Effector memory CD8-positive, alpha-beta T cell (primary cell): ENCODE measurements around the gene LRRC3.
"Not testable (repeated sequence)": the region's sequence is repeated elsewhere in the genome, so short reads cannot be mapped to it uniquely, and the experiment has no call there.

Source experiments
- ATAC-seq: fragments of 150-1000 bp; cut with Tn5 transposase; replicated peaks from 2 replicates; pipeline ENCODE4 v1.10.0; 2021; ENCODE audit warnings: mild to moderate bottlenecking, moderate library complexity
- DNase-seq, 3 experiments: peaks; one replicate each; pipeline ENCODE4 v3.0.0; 2021
- H3K27ac Mint-ChIP-seq, 2 donors: one replicate each; pipeline ENCODE4 v1.8.0; 2022; ENCODE audit warnings: mild to moderate bottlenecking in 2 of 2, mixed read lengths in 2 of 2, moderate library complexity in 2 of 2
- H3K27me3 Mint-ChIP-seq, 2 donors: one replicate each; pipeline ENCODE4 v1.8.0; 2022; ENCODE audit warnings: mixed read lengths in 2 of 2
- H3K36me3 Mint-ChIP-seq: one replicate; pipeline ENCODE4 v1.8.0; 2022; ENCODE audit warnings: mild to moderate bottlenecking, moderate library complexity, mixed read lengths; ENCODE audit not compliant: insufficient read depth
- H3K4me1 Mint-ChIP-seq, 2 donors: one replicate each; pipeline ENCODE4 v1.8.0; 2022; ENCODE audit warnings: low read depth in 2 of 2, mixed read lengths in 2 of 2
- H3K4me3 Mint-ChIP-seq, 2 donors: one replicate each; pipeline ENCODE4 v1.8.0; 2022; ENCODE audit warnings: mild to moderate bottlenecking in 2 of 2, mixed read lengths in 2 of 2, moderate library complexity in 2 of 2
- H3K9me3 Mint-ChIP-seq, 2 donors: one replicate each; pipeline ENCODE4 v1.8.0; 2022; ENCODE audit warnings: mixed read lengths in 2 of 2

LRRC3 gene

DNA sequence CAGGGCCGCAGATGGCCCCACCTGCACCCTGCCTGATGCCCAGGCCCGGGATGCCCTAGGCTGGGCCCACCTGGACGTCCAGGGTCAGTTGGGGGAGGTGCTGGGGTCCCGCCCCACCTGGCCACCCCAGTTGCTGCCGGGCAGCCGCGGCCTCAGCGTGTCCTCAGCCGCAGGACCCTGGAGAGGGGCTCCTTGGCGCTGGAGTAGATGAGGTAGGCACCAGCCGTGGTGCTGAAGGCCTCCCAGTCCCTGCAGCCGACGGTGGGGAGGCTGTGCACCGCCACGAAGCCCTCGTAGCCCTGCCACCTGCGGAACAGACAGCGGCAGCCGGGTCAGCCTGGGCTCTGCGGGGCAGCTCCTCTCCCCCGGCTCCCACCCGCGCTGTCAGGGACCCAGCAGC lies 44.3 kb downstream of the LRRC3 start:
- ATAC-seq (no peak), DNase-seq (no peak)
- no peaks in the 10 kb centered on the region for H3K4me1 Mint-ChIP-seq
- H3K4me3 Mint-ChIP-seq, result no peak overlapping the region
- H3K36me3 Mint-ChIP-seq, result no peaks in the 10 kb centered on the region
- H3K9me3 Mint-ChIP-seq, result no peaks in the 10 kb centered on the region
- H3K27ac Mint-ChIP-seq, result no peak overlapping the region
- peaks cover 30 to 53% of the 10 kb centered on the region in 2 donors for H3K27me3 Mint-ChIP-seq

DNA sequence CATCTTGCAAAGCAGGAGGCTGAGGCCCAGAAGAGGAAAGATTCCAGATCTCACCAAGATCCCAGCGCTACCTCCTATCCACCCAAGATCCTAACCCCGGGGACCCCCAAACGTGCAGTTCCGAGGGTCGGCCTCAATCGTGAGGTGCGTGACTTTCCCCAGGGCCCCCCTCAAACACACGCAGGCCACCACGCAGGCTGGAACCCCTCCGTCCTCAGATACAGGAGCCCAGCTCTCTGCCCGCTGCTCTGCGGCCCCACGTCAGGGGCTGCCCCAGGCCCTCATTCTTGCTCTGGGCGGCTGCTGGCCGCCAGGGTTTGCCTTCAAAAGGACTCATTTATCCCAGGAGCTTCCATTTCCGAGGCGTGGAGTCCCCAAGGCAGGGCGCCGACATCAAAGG lies 44.8 kb downstream of the LRRC3 start:
- Mint-ChIP-seq H3K27ac (no peak overlapping the region), H3K4me1 (no peaks in the 10 kb centered on the region), H3K4me3 (no peak overlapping the region), H3K9me3 (no peaks in the 10 kb centered on the region), H3K36me3 (no peaks in the 10 kb centered on the region), H3K27me3 (peaks cover 29 to 49% of the 10 kb centered on the region in 2 donors)
- no peak for ATAC-seq
- DNase-seq, result no peak

DNA sequence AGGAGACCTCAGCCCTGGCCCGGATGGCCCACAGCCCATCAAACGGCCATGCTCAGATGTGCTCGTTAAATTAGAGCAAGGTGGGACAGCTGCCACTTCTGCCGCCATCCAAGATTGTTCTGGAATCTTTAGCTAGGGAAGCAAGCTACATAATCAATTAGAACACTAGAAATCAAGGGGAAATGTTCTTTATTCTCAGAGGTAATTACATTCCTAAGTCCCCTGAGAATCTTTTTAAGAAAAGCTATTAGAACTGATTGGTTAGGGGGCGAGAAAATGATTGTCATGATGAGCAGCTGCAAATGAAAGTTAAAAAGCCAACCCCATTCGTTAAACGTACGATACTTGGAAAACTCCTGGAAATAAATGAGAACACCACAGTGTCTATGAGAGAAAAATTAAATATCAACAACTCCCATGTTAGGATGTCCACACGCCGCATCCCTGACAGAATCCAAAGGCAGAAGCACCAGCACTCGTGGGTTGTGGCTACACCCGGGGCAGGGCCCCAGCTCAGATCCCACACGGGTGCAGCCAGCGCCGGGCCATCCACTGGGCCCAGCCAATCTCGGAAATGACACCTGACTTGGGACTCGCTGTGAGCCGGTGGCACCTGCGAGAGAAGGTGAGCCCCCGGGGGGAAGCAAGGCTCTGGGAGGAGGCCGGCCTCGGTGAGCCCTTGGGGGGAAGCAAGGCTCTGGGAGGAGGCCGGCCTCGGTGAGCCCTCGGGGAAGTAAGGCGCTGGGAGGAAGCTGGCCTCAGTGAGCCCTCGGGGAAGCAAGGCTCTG lies 47.1 kb downstream of the LRRC3 start:
- Mint-ChIP-seq H3K27ac (peak overlapping the region in 1 of 2 donors; percentile 18), H3K36me3 (no peaks in the 10 kb centered on the region), H3K9me3 (no peaks in the 10 kb centered on the region), H3K4me1 (no peaks in the 10 kb centered on the region), H3K4me3 (no peak overlapping the region), H3K27me3 (peaks cover 10 to 44% of the 10 kb centered on the region in 2 donors)
- ATAC-seq (no peak), DNase-seq (no peak)

DNA sequence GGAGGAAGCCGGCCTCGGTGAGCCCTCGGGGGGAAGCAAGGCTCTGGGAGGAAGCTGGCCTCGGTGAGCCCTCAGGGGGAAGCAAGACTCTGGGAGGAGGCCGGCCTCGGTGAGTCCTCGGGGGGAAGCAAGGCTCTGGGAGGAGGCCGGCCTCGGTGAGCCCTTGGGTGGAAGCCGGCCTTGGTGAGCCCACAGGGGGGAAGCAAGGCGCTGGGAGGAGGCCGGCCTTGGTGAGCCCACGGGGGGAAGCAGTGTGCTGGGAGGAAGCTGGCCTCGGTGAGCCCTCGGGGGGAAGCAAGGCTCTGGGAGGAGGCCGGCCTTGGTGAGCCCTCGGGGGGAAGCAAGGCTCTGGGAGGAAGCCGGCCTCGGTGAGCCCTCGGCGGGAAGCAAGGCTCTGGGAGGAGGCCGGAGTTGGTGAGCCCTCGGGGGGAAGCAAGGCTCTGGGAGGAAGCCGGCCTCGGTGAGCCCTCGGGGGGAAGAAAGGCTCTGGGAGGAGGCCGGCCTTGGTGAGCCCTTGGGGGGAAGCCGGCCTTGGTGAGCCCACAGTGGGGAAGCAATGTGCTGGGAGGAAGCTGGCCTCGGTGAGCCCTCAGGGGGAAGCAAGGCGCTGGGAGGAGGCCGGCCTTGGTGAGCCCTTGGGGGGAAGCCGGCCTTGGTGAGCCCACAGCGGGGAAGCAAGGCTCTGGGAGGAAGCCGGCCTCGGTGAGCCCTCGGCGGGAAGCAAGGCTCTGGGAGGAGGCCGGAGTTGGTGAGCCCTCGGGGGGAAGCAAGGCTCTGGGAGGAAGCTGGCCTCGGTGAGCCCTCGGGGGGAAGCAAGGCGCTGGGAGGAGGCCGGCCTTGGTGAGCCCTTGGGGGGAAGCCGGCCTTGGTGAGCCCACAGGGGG lies 47.9 kb downstream of the LRRC3 start:
- H3K36me3 Mint-ChIP-seq, DNase-seq, H3K9me3 Mint-ChIP-seq, ATAC-seq, H3K27ac Mint-ChIP-seq, H3K4me3 Mint-ChIP-seq, H3K4me1 Mint-ChIP-seq: not testable (repeated sequence)
- peaks cover 2 to 35% of the 10 kb centered on the region in 2 donors for H3K27me3 Mint-ChIP-seq

DNA sequence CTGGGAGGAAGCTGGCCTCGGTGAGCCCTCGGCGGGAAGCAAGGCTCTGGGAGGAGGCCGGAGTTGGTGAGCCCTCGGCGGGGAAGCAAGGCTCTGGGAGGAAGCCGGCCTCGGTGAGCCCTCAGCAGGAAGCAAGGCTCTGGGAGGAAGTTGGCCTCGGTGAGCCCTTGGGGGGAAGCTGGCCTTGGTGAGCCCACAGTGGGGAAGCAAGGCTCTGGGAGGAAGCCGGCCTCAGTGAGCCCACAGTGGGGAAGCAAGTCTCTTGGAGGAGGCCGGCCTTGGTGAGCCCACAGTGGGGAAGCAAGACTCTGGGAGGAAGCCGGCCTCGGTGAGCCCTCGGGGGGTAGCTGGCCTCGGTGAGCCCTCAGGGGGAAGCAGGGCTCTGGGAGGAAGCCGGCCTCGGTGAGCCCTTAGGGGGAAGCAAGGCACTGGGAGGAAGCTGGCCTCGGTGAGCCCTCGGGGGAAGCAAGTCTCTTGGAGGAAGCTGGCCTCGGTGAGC lies 48.6 kb downstream of the LRRC3 start:
- H3K36me3 Mint-ChIP-seq, result no peaks in the 10 kb centered on the region
- no peaks in the 10 kb centered on the region for H3K4me1 Mint-ChIP-seq
- ATAC-seq (no peak), DNase-seq (no peak)
- H3K27me3 Mint-ChIP-seq, result peaks cover 0 to 28% of the 10 kb centered on the region in 2 donors
- no peak overlapping the region for H3K27ac Mint-ChIP-seq
- no peaks in the 10 kb centered on the region for H3K9me3 Mint-ChIP-seq
- H3K4me3 Mint-ChIP-seq, result no peak overlapping the region

DNA sequence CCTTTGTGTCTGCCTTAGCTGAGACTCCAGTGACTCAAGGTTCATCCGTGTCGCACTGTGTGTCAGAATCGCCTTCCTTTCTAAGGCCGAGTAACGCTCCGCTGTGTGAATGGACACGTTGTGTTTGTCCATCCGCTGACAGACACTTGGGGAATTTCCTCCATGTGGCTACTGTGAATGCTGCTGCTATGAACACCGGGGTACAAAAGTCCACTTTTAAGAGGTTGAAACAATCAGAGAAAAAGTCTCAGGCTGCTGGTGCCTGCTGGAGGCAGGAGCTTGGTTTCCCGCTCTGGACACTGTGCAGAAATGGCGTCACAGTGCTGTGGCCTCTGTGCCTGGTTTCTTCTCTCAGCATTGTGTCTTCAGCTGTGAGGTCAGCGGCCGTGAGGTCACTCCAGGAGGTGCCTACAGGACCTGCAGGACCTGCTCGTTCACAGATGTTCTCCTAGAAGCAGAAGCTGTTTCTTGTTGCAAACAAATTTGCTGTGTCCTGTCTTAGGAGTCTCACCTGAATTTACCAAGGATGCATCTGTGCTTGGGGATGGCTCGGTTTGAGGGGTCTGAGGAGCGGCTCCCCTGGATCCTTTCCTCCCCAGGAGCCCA lies 50.5 kb downstream of the LRRC3 start:
- no peak overlapping the region for H3K4me3 Mint-ChIP-seq
- no peaks in the 10 kb centered on the region for H3K9me3 Mint-ChIP-seq
- no peaks in the 10 kb centered on the region for H3K36me3 Mint-ChIP-seq
- DNase-seq (no peak), ATAC-seq (no peak)
- H3K4me1 Mint-ChIP-seq, result peaks cover 0 to 3% of the 10 kb centered on the region in 2 donors
- H3K27me3 Mint-ChIP-seq, result peaks cover 0 to 27% of the 10 kb centered on the region in 2 donors
- no peak overlapping the region for H3K27ac Mint-ChIP-seq

DNA sequence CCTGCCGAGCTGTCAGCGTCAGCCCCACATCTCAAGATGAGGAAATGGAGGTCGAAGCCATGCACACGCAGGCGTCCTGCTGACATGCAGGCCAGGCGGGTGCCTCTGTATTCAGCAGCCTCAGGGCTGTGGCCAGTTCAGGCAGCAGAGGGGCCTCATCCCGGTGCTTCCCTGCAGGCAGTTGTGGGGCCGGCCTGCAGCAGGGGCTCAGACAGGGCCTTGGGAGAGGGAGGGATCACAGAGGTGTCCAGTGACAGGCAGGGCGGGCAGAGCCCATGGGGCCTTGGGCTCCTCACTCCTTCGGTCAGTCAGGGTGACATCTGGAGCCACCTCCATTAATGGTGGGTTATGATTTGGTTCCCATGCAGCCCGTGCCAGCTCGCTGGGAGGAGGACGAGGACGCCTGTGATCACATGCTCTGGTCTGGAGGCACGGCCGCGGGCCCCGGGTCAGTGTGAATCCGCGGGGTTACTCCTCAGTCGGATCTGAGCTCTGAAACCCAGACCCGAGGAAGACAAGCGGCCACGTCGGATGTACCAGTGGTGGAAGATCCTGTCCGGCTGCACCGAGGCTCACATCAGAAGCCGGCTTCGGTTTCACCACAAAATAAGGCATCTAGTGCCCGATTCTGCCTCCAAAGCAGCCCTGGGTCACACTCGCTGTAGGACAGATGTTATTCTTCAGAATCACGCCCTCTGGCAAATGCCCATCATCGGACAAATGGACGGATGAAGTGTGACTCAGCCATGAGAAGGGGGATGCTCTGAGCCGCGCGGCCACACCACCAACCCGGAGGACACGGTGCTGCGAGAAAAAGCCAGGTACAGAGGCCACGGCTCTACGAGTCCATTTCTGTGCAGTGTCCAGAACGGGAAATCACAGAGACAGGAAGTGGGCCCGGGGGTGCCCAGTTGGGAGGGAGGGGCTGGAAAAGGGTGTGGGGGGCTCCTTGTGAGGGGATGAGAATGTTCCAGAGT lies 51.3 kb downstream of the LRRC3 start:
- H3K4me1 Mint-ChIP-seq, result peaks cover 2 to 3% of the 10 kb centered on the region in 2 donors
- no peak overlapping the region for H3K4me3 Mint-ChIP-seq
- DNase-seq (no peak), ATAC-seq (no peak)
- no peaks in the 10 kb centered on the region for H3K36me3 Mint-ChIP-seq
- no peak overlapping the region for H3K27ac Mint-ChIP-seq
- no peaks in the 10 kb centered on the region for H3K9me3 Mint-ChIP-seq
- H3K27me3 Mint-ChIP-seq, result peaks cover 0 to 27% of the 10 kb centered on the region in 2 donors

DNA sequence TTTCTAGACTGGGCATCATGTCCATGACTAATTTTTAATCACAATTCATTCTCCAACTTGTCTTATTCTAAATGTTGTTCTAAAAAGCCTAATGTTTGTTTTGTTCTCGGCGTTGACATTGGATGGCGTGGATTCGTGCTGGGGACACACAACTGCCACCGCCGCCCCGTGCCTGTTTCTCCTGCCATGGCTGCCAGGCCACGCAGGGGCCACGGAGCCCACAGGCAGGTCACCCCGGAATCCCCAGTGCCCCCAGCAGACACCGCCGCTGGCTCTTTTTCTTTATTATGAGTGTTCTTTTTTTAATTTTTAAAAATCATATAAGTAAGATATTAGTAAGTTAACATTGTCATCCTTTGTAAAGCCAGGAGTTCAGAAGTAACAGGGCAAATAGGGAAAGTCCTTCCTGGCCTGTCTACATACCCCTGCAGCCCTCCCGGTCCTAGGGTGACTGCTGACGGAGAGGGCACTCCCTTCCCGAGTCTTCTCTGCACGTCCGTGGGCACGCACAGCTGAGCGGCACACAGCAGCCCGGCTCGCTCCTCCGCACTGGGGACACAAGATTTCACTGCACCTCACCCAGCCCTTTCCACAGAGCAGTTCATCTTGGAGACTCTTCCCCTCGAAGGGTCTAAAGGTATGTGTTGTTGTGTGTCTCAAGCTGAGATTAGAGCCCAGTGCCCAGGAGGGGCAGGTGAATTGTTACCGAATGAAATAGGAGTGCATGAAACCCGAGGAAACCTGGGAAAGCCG lies 52.5 kb downstream of the LRRC3 start:
- DNase-seq (no peak), ATAC-seq (no peak)
- no peaks in the 10 kb centered on the region for H3K9me3 Mint-ChIP-seq
- no peak overlapping the region for H3K27ac Mint-ChIP-seq
- no peak overlapping the region for H3K4me3 Mint-ChIP-seq
- no peaks in the 10 kb centered on the region for H3K36me3 Mint-ChIP-seq
- peaks cover 0 to 18% of the 10 kb centered on the region in 2 donors for H3K27me3 Mint-ChIP-seq
- H3K4me1 Mint-ChIP-seq, result peaks cover 2 to 3% of the 10 kb centered on the region in 2 donors

DNA sequence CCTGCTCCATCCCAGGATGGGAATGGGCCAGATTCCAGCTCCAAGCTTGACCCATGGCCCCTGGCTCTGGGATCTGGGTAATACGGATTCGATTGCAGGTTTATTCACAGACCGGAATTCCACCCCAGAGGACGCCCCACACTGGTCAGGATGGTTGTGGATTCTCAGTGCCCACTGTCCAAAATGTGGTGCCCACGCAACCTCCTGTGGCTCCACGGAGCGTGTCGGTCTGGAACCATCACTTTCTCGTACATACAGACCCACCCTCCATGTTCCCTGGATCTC lies 53.1 kb downstream of the LRRC3 start:
- no peaks in the 10 kb centered on the region for H3K36me3 Mint-ChIP-seq
- peaks cover 2 to 3% of the 10 kb centered on the region in 2 donors for H3K4me1 Mint-ChIP-seq
- H3K27me3 Mint-ChIP-seq, result peaks cover 0 to 18% of the 10 kb centered on the region in 2 donors
- ATAC-seq (no peak), DNase-seq (no peak)
- H3K9me3 Mint-ChIP-seq, result no peaks in the 10 kb centered on the region
- no peak overlapping the region for H3K27ac Mint-ChIP-seq
- H3K4me3 Mint-ChIP-seq, result no peak overlapping the region

DNA sequence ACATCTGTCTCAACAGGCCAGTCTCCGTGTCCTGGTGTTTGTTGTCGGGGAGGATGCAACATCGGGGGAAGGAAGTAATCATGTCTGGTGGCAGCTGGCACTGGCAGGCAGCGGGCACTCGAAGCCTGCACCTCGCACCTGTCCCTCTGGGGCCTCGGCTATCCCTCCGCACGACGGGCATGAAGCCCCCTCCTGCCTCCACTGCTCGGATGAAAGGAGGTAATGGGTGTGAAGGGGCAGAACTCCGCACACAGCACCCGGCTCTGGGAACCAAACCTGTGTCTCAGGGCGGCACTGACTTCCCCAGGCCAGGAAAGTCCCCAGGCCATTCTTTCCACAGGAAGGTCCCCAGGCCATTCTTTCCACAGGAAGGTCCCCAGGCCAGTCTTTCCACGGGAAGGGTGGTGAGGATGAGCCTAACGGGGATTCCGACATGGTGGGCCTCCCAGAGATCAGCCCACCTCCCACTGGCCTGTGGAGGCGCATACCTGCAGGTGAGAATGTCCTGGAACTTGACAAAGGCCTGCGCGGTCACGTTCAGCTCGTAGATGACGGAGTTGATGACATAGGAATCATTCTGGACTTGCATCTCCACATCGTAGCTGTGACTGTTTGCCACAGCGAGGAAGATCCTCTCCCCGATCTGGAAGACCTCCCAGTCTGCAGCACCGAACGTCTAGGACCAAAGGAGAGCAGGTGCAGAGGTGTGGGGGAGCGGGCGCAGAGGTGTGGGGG lies 53.6 kb downstream of the LRRC3 start:
- Mint-ChIP-seq H3K4me1 (peaks cover 2 to 3% of the 10 kb centered on the region in 2 donors), H3K9me3 (no peaks in the 10 kb centered on the region), H3K36me3 (no peaks in the 10 kb centered on the region), H3K27ac (no peak overlapping the region), H3K27me3 (peaks cover 0 to 18% of the 10 kb centered on the region in 2 donors), H3K4me3 (no peak overlapping the region)
- ATAC-seq (no peak), DNase-seq (no peak)

DNA sequence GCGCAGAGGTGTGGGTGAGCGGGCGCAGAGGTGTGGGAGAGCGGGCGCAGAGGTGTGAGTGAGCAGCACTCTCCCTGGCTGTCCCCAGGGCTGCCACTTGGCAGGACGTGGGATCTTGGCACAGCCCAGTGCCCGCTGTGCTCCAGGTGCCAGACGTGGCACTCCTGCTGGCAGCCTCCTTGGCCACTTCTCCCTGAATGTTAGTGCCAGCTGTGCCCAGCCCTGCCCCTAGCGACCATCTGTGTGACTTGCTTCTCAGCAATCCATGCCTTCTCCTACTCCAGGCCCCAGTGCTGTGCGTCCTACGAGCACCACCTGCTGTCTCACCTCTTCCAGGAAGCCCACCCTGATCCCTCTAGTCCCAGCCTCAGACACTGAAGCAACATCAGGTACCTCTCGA lies 54.2 kb downstream of the LRRC3 start:
- no peaks in the 10 kb centered on the region for H3K36me3 Mint-ChIP-seq
- no peaks in the 10 kb centered on the region for H3K9me3 Mint-ChIP-seq
- no peak overlapping the region for H3K4me3 Mint-ChIP-seq
- H3K27ac Mint-ChIP-seq, result no peak overlapping the region
- peaks cover 0 to 18% of the 10 kb centered on the region in 2 donors for H3K27me3 Mint-ChIP-seq
- ATAC-seq (no peak), DNase-seq (no peak)
- peaks cover 2 to 3% of the 10 kb centered on the region in 2 donors for H3K4me1 Mint-ChIP-seq

DNA sequence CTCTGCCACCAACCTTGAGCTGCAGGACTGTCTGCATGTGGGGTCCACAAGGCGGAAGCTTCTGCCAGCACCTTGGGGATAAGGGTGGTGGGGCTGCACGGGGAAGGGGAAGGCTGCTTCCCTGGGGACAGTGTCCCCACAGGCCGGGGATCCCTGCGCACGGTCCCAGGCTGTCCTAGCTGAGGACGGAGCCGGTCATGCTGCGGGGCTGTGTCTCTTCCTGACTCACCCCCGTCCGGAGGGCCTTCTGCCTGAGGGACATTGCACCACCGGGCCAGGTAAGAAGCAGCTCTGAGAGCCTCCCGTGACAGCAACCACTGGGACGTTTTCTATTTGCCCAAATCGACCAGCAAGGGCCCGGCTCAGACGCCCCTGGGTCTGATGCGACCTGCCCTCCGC lies 54.8 kb downstream of the LRRC3 start:
- H3K27me3 Mint-ChIP-seq, result peaks cover 0 to 18% of the 10 kb centered on the region in 2 donors
- peak overlapping the region in 1 of 2 donors; percentile 35 for H3K4me3 Mint-ChIP-seq
- ATAC-seq, result no peak
- DNase-seq, result peak in 1 of 3 experiments; percentile 7
- H3K27ac Mint-ChIP-seq, result no peak overlapping the region
- H3K36me3 Mint-ChIP-seq, result no peaks in the 10 kb centered on the region
- no peaks in the 10 kb centered on the region for H3K9me3 Mint-ChIP-seq
- peaks cover 2 to 3% of the 10 kb centered on the region in 2 donors for H3K4me1 Mint-ChIP-seq
